Epithelial cell of esophagus (primary cell): Measurements from ENCODE around the gene DOK4.

Experiments used
- DNase-seq: peaks from one replicate; pipeline ENCODE4 v3.0.0; 2010; ENCODE audit warnings: low read depth
- H3K4me3 ChIP-seq: 2 replicates; pipeline ENCODE4 v1.5.1; 2011; ENCODE audit warnings: mild to moderate bottlenecking, low read length, control low read depth
- TF ChIP-seq, protein P1 (sequence below): IDR thresholded peaks from 2 replicates; pipeline ENCODE4 v1.5.1; 2011; ENCODE audit warnings: low read depth, mild to moderate bottlenecking, low read length, control low read depth, inconsistent platforms; ENCODE audit not compliant: insufficient read depth; ENCODE audit errors: missing control alignments

DOK4 gene

DNA sequence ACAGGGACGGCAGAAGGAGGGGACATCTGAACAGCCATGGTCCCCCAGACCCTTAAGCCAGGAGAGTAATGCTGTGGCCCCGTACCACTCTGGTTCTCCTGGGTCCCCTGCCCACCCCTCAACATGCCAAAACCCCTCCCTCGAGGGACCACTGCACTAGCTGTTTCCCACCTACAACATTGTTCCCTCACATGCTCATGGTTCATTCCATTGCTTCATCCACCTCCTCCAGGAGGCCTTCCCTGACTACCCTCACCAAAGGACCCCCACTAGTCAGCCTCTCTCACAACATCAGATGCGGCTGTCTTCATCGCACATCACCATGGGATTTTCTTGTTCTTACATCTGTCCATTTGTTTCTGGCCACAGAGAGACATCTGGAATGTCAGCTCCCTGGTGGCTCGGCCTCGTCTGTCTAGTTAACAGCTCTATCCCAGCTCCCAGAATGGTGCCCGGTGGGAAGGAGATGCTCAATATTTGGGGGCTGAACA lies 1.7 kb downstream of the DOK4 start:
- no peak for DNase-seq
- TF ChIP-seq, protein P1, sequence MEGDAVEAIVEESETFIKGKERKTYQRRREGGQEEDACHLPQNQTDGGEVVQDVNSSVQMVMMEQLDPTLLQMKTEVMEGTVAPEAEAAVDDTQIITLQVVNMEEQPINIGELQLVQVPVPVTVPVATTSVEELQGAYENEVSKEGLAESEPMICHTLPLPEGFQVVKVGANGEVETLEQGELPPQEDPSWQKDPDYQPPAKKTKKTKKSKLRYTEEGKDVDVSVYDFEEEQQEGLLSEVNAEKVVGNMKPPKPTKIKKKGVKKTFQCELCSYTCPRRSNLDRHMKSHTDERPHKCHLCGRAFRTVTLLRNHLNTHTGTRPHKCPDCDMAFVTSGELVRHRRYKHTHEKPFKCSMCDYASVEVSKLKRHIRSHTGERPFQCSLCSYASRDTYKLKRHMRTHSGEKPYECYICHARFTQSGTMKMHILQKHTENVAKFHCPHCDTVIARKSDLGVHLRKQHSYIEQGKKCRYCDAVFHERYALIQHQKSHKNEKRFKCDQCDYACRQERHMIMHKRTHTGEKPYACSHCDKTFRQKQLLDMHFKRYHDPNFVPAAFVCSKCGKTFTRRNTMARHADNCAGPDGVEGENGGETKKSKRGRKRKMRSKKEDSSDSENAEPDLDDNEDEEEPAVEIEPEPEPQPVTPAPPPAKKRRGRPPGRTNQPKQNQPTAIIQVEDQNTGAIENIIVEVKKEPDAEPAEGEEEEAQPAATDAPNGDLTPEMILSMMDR = no peak
- H3K4me3 ChIP-seq = no peak overlapping the region

DNA sequence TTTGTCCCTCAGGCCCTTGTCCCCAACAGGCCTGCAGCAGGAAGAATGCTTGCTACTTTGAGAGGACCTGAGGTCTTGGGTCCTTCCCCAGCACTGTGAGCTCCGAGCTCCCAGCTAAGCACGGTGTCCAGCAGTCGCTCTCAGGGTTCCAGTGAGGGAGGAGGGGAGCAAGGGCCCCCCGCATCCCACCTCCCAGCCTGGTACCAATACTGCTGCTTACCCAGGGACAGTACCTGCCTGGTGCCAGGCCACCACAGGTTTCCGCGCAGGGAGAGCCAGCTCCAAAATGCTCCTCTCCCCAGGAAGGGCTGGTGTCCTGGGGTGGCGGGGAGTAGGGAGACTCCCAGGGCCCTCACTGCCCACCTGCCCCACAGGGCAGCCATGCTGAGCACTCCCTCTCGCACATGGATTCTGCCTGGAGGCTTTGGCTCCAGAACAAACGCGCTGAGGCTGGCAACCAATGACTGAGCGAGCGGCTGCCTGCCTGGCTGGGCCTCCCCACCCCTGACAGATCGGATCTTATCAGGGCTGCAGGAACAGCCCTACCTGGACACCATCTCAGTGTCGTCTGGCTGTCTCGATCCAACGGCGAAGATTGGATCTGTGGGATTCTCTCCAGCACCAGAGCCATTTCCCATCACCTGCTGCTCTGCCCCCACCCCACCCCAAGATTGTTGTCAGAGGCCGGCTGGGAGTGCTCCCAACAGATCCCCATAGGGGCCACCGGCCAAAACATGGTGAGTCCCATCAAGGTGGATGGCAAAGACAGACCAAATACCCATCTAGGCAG lies 2.4 kb downstream of the DOK4 start:
- TF ChIP-seq, protein P1 = no peak
- no peak overlapping the region for H3K4me3 ChIP-seq
- peak; percentile 33 for DNase-seq

- no peak overlapping the region for H3K4me3 ChIP-seq
- TF ChIP-seq, protein P1 = no peak
Measured at GRCh38 chr16:57482845-57483545, 3.3 kb downstream of the DOK4 start.

GRCh38 chr16:57481421-57481820 lies 4.9 kb downstream of the DOK4 start:
- no peak overlapping the region for H3K4me3 ChIP-seq
- no peak for DNase-seq
- TF ChIP-seq, protein P1 = no peak

More at GRCh38 chr16:57482845-57483545, 3.3 kb downstream of the DOK4 start:
- no peak for DNase-seq

- no peak overlapping the region for H3K4me3 ChIP-seq
- DNase-seq = no peak
- TF ChIP-seq, protein P1 = no peak
Measured at GRCh38 chr16:57480754-57481230, 5.5 kb downstream of the DOK4 start.

GRCh38 chr16:57479976-57480753 lies 6.1 kb downstream of the DOK4 start:
- TF ChIP-seq, protein P1 = no peak
- H3K4me3 ChIP-seq = no peak overlapping the region

More at GRCh38 chr16:57479976-57480753, 6.1 kb downstream of the DOK4 start:
- DNase-seq = no peak
